SK-N-DZ (cell line): ENCODE results near the gene ANTKMT.

Source experiments
- DNase-seq: peaks from one replicate; pipeline ENCODE4 v3.0.0-alpha.2; 2015; ENCODE audit warnings: low spot score

Gene ANTKMT

GRCh38 chr16:714079-714478, 6.9 kb upstream of the ANTKMT start:
- no peak for DNase-seq

DNA sequence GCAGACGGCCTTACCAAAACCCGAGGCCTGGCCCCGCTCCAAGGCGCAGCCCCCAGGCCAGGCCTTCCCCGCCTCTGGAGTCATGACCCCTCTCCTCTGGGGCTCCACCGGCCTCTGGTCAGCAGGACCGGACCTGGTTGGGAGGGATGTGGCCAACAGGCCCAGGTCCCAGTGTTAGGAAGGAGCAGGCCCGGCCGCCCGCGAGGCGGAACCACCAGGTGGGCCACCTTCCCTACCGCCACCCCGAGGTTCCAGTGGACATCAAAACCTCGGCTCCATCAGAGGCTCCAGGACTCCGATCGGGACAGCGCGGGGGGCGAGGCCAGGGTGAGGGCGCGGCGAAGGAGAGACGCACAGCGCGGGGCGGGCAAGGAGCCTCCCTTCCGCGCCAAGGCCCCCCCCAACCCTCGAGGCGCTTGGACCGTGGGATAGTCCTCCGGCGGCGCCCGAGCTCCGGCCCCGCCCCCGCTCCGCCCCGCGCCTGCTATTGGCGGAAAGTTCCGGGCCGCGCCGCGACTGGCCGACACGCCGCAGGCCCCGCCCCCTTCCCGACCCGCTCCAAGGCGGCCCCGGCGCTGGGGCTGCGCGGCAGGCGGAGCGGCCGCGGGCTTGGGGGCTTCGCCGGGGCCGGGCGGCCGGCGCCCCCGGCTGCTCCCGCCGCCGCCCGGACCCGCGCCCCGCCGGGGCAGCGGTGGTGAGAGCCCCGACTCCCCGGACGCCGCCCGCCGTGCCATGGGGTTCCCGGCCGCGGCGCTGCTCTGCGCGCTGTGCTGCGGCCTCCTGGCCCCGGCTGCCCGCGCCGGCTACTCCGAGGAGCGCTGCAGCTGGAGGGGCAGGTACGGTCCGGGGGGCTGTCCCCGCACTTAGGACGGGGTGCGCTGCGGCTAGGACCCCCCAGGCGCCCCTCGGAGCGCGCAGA, 6.1 kb upstream of the ANTKMT start, which contains the start of gene METRN:
Gene METRN, plus strand, starts transcription at position 561 of the 919 bp plus-strand sequence. Its CDS starts 172 bp downstream, at position 733.
- DNase-seq = peak; percentile 82

- no peak for DNase-seq
These were observed 5.3 kb upstream of the ANTKMT start for GRCh38 chr16:715477-716199.

DNA sequence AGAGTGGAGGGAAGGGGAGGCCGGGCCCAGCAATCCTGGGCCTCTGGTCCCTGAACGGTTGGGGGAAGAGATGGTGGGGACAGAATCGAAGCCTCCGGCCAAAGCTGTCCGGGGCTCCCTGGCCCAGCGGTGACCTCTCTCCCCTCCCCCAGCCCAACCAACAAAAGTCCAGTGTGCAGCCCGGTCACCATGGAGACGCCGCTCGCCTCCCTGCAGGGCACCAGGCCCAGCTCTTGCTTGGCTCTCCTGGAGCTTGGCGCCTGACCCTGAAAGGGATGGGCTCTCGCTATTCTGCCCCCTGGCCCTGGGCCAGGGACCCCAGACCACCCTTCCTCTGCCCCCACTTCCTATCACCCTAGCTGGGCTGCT, 4.8 kb upstream of the ANTKMT start:
- no peak for DNase-seq

DNA sequence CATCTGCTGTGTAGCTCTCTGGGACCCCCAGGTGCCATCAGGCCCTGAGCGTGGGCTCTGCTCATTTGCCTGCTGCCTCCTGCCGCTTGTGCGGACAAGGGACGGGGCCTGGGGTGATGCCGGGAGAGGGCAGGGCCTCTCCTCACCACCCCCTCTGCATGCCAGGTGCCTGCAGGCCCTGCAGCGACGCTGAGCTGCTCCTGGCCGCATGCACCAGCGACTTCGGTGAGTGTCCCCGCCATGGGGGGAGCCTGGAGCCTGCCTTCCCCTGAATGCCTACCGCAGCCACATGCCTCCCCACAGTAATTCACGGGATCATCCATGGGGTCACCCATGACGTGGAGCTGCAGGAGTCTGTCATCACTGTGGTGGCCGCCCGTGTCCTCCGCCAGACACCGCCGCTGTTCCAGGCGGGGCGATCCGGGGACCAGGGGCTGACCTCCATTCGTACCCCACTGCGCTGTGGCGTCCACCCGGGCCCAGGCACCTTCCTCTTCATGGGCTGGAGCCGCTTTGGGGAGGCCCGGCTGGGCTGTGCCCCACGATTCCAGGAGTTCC, 4.1 kb upstream of the ANTKMT start:
- no peak for DNase-seq

- DNase-seq = no peak
These were observed 3.3 kb upstream of the ANTKMT start for GRCh38 chr16:717450-718245.

GRCh38 chr16:718389-718788, 2.6 kb upstream of the ANTKMT start:
- no peak for DNase-seq

GRCh38 chr16:718922-719321, 2.0 kb upstream of the ANTKMT start:
- DNase-seq = no peak

DNA sequence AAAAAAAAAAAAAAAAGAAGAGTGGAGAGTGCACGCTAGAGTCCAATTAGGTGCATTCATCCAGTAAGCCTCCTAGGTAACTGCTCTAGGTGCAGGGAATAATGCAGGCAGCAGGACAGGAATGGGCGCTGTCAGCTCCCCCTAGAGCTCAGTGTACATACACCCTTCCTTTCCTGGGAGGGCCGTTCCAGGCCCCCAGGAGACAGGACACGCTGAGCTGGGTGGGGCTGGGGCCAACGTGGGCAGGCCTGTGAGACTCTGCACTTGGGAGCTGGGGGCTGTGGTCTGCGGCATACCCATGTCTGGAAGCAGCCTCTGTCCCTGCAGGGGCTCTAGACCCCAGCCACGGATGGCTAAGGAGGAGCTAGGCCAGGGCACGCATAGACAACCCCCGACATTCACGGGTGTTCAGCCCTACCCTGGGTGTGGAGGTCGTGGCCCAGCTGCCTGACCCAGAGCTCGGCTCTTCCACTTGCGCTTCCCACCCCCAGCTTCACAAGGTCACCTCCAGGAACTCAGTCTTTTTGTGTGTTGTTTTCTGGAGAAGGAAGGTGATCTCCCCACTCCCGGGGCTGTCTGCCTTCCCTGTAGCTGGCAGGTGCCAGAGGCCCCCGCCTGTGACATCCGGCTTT, 1.0 kb upstream of the ANTKMT start:
- peak; percentile 78 for DNase-seq

- DNase-seq = peak; percentile 92
These were observed 428 bp upstream of the ANTKMT start for GRCh38 chr16:720447-720989.

DNA sequence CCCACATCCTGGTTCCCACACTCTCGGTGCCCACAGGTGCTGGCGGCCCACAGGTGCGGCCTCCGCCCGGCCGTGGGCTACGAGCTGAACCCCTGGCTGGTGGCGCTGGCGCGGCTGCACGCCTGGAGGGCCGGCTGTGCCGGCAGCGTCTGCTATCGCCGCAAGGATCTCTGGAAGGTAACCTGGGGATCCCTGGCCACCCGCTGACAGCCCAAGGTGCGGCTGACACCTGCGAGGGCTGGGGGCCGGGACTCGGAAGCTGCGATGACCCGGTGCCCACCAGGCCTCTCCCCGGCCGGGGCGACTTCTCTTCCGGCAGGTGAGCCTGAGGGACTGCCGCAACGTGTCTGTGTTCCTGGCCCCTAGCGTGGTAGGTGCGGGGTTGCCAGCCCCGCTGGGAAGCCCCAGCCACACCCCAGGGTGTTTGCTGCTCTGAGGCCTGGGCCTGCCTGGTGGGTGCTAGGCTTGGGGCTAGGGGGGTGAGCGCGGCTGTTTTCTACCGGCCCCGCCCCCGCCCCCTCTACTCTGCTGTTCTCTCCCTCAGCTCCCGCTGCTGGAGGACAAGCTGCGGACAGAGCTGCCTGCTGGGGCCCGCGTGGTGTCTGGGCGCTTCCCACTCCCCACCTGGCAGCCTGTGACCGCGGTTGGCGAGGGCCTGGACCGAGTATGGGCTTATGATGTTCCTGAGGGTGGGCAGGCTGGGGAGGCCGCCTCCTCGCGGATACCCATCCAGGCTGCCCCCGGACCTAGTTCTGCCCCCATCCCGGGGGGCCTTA, 1.0 kb downstream of the ANTKMT start:
- no peak for DNase-seq

- DNase-seq = no peak
These were observed 2.1 kb downstream of the ANTKMT start for GRCh38 chr16:722835-723633.

DNA sequence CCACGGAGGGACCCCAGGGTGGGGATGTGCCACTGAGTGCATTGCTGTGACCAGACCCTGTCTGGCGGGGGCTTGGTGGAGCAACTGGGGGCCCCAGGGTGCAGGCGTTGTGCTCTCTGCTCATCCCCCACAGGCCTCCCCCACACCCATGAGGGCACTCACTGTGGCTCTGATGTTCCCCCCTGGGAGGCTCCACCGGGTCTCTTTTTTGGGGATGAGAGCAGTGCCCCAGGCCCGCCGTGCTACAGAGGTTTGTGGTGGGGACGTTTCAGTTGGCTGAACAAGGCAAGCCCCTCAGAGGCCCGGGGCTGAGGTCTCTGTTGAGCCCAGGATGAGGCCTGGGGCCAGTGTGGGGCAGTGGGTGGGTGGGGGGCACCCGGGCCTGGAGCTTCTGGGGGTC, 2.7 kb downstream of the ANTKMT start:
- DNase-seq = no peak

GRCh38 chr16:724188-725040, 3.5 kb downstream of the ANTKMT start:
- no peak for DNase-seq

- DNase-seq = no peak
These were observed 4.1 kb downstream of the ANTKMT start for GRCh38 chr16:725041-725376.

- DNase-seq = no peak
These were observed 4.7 kb downstream of the ANTKMT start for GRCh38 chr16:725463-726187.

DNA sequence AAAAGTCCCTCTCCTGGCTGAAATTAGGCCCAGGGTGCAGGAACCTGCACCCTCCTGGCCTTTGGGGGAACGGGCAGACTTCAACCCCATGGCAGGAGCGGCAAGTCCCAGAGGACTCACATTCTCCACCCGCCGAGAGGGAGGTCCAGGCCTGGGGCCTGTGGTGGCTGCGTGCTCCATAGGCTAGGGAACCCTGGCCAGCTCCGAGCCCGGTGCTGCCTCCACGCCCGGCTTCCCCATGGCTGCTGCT, 5.2 kb downstream of the ANTKMT start:
- DNase-seq = no peak
